ENCODE results near the gene ATP13A2.

The ATP13A2 gene

DNA sequence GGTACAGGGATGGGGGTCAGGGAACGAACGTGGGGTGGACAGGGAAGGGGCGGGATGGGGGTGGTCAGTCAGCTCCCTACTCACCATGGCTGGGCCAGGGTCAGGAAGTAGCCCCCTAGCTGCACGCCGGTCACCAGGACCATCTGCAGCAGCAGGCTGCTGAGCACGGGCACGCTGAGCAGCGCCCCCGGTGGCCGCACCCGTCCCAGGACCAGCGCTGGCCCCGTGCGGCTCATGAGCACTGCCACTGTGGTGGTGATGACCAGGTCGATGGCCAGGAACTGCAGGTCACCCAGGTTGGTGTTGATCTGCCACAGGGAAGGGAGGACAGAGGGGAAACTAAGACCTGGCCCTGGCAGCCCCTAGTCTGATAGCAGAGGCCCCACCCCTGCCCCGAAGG is 24.8 kb downstream of the ATP13A2 start:
- TF ChIP-seq, protein P1, sequence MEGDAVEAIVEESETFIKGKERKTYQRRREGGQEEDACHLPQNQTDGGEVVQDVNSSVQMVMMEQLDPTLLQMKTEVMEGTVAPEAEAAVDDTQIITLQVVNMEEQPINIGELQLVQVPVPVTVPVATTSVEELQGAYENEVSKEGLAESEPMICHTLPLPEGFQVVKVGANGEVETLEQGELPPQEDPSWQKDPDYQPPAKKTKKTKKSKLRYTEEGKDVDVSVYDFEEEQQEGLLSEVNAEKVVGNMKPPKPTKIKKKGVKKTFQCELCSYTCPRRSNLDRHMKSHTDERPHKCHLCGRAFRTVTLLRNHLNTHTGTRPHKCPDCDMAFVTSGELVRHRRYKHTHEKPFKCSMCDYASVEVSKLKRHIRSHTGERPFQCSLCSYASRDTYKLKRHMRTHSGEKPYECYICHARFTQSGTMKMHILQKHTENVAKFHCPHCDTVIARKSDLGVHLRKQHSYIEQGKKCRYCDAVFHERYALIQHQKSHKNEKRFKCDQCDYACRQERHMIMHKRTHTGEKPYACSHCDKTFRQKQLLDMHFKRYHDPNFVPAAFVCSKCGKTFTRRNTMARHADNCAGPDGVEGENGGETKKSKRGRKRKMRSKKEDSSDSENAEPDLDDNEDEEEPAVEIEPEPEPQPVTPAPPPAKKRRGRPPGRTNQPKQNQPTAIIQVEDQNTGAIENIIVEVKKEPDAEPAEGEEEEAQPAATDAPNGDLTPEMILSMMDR (IDR thresholded peaks at IDR 0.05; ENCODE audit: insufficient read depth, low read depth, low read length, missing control alignments) = peak; percentile 27
- no peak for DNase-seq (ENCODE audit: low read depth)
- no peak overlapping the region for H3K4me3 ChIP-seq (ENCODE audit: low read length)

DNA sequence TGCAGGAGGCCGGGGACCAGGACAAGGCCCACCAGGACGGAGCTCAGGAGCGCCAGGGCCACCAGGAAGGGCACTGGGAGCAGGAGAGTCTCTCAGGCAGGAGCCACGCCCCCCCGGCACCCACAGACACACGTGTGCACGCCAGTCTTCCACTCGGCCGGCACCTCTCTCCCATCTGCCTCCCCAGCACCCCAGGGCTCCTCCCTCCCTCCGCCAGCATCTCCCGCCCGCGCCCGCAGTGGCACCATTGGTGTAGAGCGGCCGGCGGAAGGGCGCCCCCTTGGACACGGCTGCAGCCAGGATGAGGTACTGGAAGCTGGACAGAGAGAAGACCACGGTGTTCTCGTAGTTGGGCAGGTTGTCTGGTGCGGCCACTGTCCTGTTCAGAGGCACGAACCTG is 25.2 kb downstream of the ATP13A2 start:
- TF ChIP-seq, protein P1 (IDR thresholded peaks at IDR 0.05; ENCODE audit: insufficient read depth, low read depth, low read length, missing control alignments) = no peak
- no peak overlapping the region for H3K4me3 ChIP-seq (ENCODE audit: low read length)
- DNase-seq (ENCODE audit: low read depth) = no peak

DNA sequence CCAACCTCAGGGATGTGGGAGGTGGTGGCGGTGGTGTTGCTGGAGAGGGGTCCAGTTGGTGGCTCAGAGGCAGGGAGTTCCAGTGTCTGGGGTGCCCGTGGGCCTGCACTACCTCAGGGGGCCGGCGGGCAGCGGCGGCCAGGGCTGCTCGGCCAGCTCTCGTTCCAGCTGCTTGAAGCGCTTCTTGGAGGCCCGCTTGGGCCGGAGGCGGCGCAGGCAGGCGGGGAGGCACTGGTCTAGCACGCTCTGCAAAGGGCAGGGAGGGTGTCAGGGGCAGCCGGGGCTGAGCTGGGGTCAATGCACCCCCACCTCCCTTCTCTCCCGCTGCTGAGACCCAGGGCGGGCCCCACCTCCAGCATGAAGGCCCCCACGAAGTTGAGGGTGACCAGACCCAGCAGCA is 25.6 kb downstream of the ATP13A2 start:
- DNase-seq (ENCODE audit: low read depth) = no peak
- no peak overlapping the region for H3K4me3 ChIP-seq (ENCODE audit: low read length)
- TF ChIP-seq, protein P1 (IDR thresholded peaks at IDR 0.05; ENCODE audit: insufficient read depth, low read depth, low read length, missing control alignments) = no peak

DNA sequence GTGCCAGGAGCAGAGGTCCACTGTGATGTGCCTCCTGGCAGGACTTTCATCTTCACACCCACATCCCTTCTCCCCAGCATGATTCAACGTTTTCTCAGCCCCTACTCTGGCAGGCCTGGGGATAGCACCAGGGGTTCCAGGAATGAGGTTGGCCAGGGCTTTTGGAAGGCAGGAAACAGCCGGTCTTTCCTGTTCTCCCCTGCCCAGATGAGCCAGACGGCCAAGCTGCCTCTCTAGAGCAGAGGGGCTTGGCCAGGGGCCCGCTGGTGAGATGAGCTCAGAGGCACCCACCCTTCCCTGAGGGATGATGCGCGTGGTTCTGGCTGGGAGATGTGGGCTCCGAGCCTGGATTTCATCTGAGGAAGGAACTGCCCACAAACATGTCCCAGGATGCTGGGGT is 27.0 kb downstream of the ATP13A2 start:
- TF ChIP-seq, protein P1 (IDR thresholded peaks at IDR 0.05; ENCODE audit: insufficient read depth, low read depth, low read length, missing control alignments) = no peak
- peak; percentile 96 for DNase-seq (ENCODE audit: low read depth)
- no peak overlapping the region for H3K4me3 ChIP-seq (ENCODE audit: low read length)

DNA sequence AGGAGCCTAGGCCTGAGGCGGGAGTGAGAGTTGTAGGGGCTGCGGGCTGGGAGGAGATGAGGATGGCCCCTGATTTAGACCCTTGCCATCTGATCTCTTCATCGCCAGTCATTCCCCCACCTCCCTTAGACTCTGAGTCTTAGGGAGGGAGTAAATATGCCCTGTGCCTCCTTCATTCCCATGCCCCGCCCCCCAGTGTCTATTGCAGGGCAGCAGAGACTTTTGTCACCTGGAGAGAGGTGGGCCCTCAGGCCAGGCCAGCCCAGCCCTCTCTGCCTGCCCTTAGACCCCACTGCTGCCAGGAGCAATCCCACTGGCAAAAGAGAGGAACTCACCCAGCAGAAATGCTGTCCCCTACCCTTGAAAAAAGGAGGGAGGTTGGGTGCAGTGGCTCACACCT is 28.1 kb downstream of the ATP13A2 start:
- H3K4me3 ChIP-seq (ENCODE audit: low read length) = no peak overlapping the region
- TF ChIP-seq, protein P1 (IDR thresholded peaks at IDR 0.05; ENCODE audit: insufficient read depth, low read depth, low read length, missing control alignments) = no peak
- DNase-seq (ENCODE audit: low read depth) = no peak

DNA sequence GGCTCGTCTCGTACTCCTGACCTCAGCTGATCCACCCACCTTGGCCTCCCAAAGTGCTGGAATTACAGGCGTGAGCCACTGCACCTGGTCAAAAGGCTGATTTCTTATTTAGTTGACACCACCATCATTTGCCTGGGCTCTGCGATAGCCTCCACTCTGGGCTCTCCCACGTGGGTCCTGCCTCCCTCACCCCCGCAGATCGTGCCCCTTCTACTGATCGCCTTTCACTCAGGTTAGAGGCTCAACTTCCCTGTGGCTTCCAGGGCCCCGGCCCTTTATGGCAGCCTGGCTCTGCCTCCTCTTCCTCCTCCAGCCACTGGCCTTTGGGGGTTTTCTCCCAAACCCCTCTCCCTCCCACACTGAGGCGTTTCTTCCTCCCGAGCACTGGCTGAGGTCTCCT is 28.8 kb downstream of the ATP13A2 start:
- no peak for DNase-seq (ENCODE audit: low read depth)
- TF ChIP-seq, protein P1 (IDR thresholded peaks at IDR 0.05; ENCODE audit: insufficient read depth, low read depth, low read length, missing control alignments) = no peak
- no peak overlapping the region for H3K4me3 ChIP-seq (ENCODE audit: low read length)

DNA sequence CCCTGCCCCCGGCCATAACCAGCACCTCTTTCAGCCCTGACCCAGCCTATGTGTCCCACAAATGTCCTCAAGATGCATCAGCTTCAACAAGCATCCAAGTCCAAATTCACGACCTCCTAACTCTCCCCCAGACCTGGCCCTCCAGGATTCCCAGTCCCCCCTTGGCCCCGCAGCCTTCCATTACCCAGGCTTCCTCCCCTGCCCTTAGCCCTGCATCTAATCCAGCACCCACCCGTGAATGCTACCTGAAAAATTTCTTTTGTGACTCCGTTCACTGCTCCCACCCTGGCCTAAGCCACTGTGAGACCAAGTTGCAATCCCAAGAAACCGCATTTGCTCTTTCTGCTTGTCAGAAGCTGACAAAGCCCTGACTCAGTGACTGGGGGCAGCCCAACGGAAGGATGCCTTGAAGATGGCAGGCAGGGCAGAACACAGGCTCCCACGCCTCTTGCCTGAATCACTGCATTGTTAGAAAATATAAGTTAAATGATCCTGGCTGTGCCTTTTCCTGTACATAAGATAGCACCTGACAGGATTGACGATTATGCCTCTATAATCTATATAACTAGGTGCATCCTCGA is 30.4 kb downstream of the ATP13A2 start:
- H3K4me3 ChIP-seq (ENCODE audit: low read length) = no peak overlapping the region
- TF ChIP-seq, protein P1 (IDR thresholded peaks at IDR 0.05; ENCODE audit: insufficient read depth, low read depth, low read length, missing control alignments) = no peak
- peak; percentile 96 for DNase-seq (ENCODE audit: low read depth)

All from epithelial cell of esophagus (primary cell).